Upper lobe of right lung (tissue), 1 donor: Measurements from ENCODE around the gene DISP3. TPM values are rescaled to one million over a fixed set of nuclear protein-coding genes. Genes with fewer than 3 reads are reported as not detected.

Experiments
- ATAC-seq: fragments of 200-7000 bp; cut with Tn5 transposase; one replicate; pipeline ENCODE4 v1.9.1; 2020; ENCODE audit warnings: mild to moderate bottlenecking, moderate library complexity
- DNase-seq: peaks from one replicate; pipeline ENCODE4 v3.0.0-alpha.2; 2020
- H3K27ac ChIP-seq: fragments of 200-600 bp; one replicate; pipeline ENCODE4 v1.8.0; 2022
- H3K27me3 ChIP-seq: fragments of 200-600 bp; one replicate; pipeline ENCODE4 v1.8.0; 2022; ENCODE audit warnings: mild to moderate bottlenecking
- H3K36me3 ChIP-seq: fragments of 200-600 bp; one replicate; pipeline ENCODE4 v1.8.0; 2022
- H3K4me1 ChIP-seq: fragments of 200-600 bp; one replicate; pipeline ENCODE4 v1.8.0; 2022
- H3K4me3 ChIP-seq: fragments of 200-600 bp; one replicate; pipeline ENCODE4 v1.8.0; 2022; ENCODE audit warnings: mild to moderate bottlenecking
- H3K9me3 ChIP-seq: fragments of 200-600 bp; one replicate; pipeline ENCODE4 v1.8.0; 2022
- CTCF ChIP-seq: fragments of 200-600 bp; IDR thresholded peaks from one replicate; pipeline ENCODE4 v1.8.0; 2022; ENCODE audit warnings: antibody characterized with exemption
- intact Hi-C: fragments of 100-400 bp; cut with DNase I; formaldehyde crosslinking; loops from one replicate; pipeline ENCODE4 v1.11.0; 2022
- total RNA-seq: library from RNA; stranded (reverse); fragmentation: NEBNext Ultra II Directional; extraction: Animal tissue kit (Norgen Biotek cat#: 25700); gene quantifications from one replicate; pipeline ENCODE4 v1.2.1, GENCODE V29; 2021
- donor health status: DM: no; HTN: yes; CAD: no; lungs with severe emphysema.

Gene DISP3
- total RNA-seq, 1 donor from 2014 or later: not detected

- ATAC-seq (peak; percentile 10), DNase-seq (no peak)
- Histone ChIP-seq H3K27me3 (peaks cover 15% of the 10 kb centered on the region), H3K4me3 (no peak overlapping the region), H3K9me3 (no peaks in the 10 kb centered on the region), H3K36me3 (no peaks in the 10 kb centered on the region), H3K27ac (no peak overlapping the region), H3K4me1 (no peaks in the 10 kb centered on the region)
- no peak for TF ChIP-seq CTCF
- intact Hi-C loops: no loop called here
Observed at GRCh38 chr1:11563560-11564069, 84.7 kb downstream of the DISP3 start.

- no peaks in the 10 kb centered on the region for H3K36me3 ChIP-seq
- H3K27ac ChIP-seq: no peak overlapping the region
- intact Hi-C loops: no loop called here
- H3K9me3 ChIP-seq: no peaks in the 10 kb centered on the region
- DNase-seq (no peak), ATAC-seq (no peak)
- H3K4me3 ChIP-seq: no peak overlapping the region
- peaks cover 15% of the 10 kb centered on the region for H3K27me3 ChIP-seq
- no peak for TF ChIP-seq CTCF
- H3K4me1 ChIP-seq: no peaks in the 10 kb centered on the region
Observed at GRCh38 chr1:11564237-11564636, 85.3 kb downstream of the DISP3 start.

- ATAC-seq (no peak), DNase-seq (no peak)
- Histone ChIP-seq H3K36me3 (no peaks in the 10 kb centered on the region), H3K4me1 (no peaks in the 10 kb centered on the region), H3K9me3 (no peaks in the 10 kb centered on the region), H3K27ac (no peak overlapping the region), H3K4me3 (no peak overlapping the region), H3K27me3 (peaks cover 18% of the 10 kb centered on the region)
- intact Hi-C loops: no loop called here
- no peak for TF ChIP-seq CTCF
Observed at GRCh38 chr1:11566042-11566850, 87.3 kb downstream of the DISP3 start.

GRCh38 chr1:11567244-11568065, 88.5 kb downstream of the DISP3 start:
- TF ChIP-seq CTCF: no peak
- no peak for ATAC-seq
- H3K4me1 ChIP-seq: no peaks in the 10 kb centered on the region
- H3K36me3 ChIP-seq: no peaks in the 10 kb centered on the region
- no peak overlapping the region for H3K27ac ChIP-seq
- intact Hi-C loops: no loop called here
- no peaks in the 10 kb centered on the region for H3K9me3 ChIP-seq
- H3K27me3 ChIP-seq: peaks cover 18% of the 10 kb centered on the region
- H3K4me3 ChIP-seq: no peak overlapping the region
- DNase-seq: no peak

- intact Hi-C loops: no loop called here
- no peak for DNase-seq
Observed at GRCh38 chr1:11568687-11569086, 89.7 kb downstream of the DISP3 start.

More at GRCh38 chr1:11568687-11569086, 89.7 kb downstream of the DISP3 start:
- Histone ChIP-seq H3K27me3 (peaks cover 10% of the 10 kb centered on the region), H3K4me1 (no peaks in the 10 kb centered on the region), H3K36me3 (no peaks in the 10 kb centered on the region), H3K27ac (no peak overlapping the region), H3K9me3 (no peaks in the 10 kb centered on the region), H3K4me3 (no peak overlapping the region)
- TF ChIP-seq CTCF: no peak
- no peak for ATAC-seq
